Measurements from ENCODE around the gene SPIRE1. TPM values are rescaled to one million over a fixed set of nuclear protein-coding genes. Genes with fewer than 3 reads are reported as not detected.

SPIRE1 gene
- total RNA-seq, 1 experiment from 2014 or later = 16.6 TPM

DNA sequence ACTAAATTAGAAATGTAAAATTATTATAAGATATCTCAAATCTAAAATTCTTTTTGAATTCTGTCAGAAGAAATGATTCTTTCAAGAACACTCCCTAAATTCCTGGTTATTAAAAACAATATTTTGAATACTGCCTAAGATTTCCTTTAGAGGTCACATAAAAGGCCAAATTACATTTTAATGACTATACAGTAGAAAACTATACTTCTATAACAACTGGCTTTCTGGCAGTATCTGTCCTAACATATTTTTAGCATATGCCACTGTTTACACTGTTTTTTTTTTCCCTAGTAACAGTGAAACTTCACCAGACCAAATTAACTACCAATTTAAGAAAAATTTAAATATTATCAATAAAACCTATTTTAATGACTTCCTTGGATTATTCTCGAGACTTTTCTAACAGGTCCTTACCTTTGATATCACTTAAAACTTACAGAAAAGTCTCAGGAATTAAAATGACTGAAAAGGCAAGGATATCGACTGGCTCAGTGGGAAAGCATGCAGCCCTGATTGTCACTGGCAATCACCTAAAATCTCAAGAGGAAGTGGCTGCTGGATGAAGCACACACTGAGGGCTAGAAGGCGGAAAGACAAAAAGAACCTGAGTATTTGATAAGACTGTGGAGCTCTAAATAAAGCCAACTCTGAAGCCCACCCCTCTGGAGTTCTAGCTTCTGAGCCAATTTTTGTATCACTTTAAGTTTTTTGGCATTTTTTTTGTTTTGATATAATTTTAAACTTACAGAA lies 59.6 kb downstream of the SPIRE1 start:
- Mint-ChIP-seq H3K27me3 (ENCODE audit: low read depth) (no peaks in the 10 kb centered on the region), H3K4me3 (no peak overlapping the region), H3K9me3 (no peaks in the 10 kb centered on the region), H3K27ac (no peak overlapping the region; a peak in 1 of 7 replicates), H3K36me3 (ENCODE audit: insufficient read depth in 1 of 3, low read depth in 3 of 3) (no peaks in the 10 kb centered on the region), H3K4me1 (peaks cover 15 to 19% of the 10 kb centered on the region in 2 experiments)
- H4K5ac ChIP-seq (ENCODE audit: insufficient read length, low read depth, low read length) = no peak overlapping the region
- no peak overlapping the region for H2BK20ac ChIP-seq (ENCODE audit: low read depth, low read length, poor library complexity, severe bottlenecking)
- no peaks in the 10 kb centered on the region for H3K9me3 ChIP-seq (ENCODE audit: control insufficient read depth, low read depth, low read length)
- no peaks in the 10 kb centered on the region for H4K20me1 ChIP-seq (ENCODE audit: control insufficient read depth, insufficient read depth, insufficient read length)
- H3T11ph ChIP-seq (ENCODE audit: low read length) = no peak overlapping the region
- H3K4me2 ChIP-seq (ENCODE audit: insufficient read depth, insufficient read length, low read length) = no peak overlapping the region
- H3K23me2 ChIP-seq (ENCODE audit: insufficient read length, low read depth, low read length, poor library complexity, severe bottlenecking) = no peaks in the 10 kb centered on the region
- 100% methylated on average over 1 of the region's 3 CpGs for WGBS (ENCODE audit: extremely low coverage, insufficient read length, low lambda C conversion rate)
- no peak overlapping the region for H3K18ac ChIP-seq (ENCODE audit: insufficient read length, low read depth, low read length)
- H2BK15ac ChIP-seq (ENCODE audit: low read depth, low read length) = no peak overlapping the region
- no peak overlapping the region for H4K91ac ChIP-seq (ENCODE audit: insufficient read length, low read depth, low read length)
- no peak overlapping the region for H3K14ac ChIP-seq (ENCODE audit: insufficient read depth, low read length)
- H2BK5ac ChIP-seq (ENCODE audit: insufficient read length, low read length) = no peak overlapping the region
- no peak overlapping the region for H3K23ac ChIP-seq (ENCODE audit: insufficient read length, low read depth, low read length)
- H3K79me2 ChIP-seq (ENCODE audit: insufficient read depth, low read length) = no peaks in the 10 kb centered on the region
- no peak overlapping the region for H4K8ac ChIP-seq (replicated peaks; ENCODE audit: insufficient read length, low read depth, low read length)
- no peak overlapping the region for H3K4ac ChIP-seq (ENCODE audit: low read depth, low read length)
- H3K9ac ChIP-seq (ENCODE audit: extremely low read depth, insufficient read length, low read length) = no peak overlapping the region
- H3K4me1 ChIP-seq (ENCODE audit: insufficient read depth, low read length) = no peaks in the 10 kb centered on the region; the same call in 1 of the 2 replicates
- no peak overlapping the region for H2AK5ac ChIP-seq (ENCODE audit: insufficient read length, low read length)
- H3K79me1 ChIP-seq (ENCODE audit: insufficient read depth, low read depth, low read length, poor library complexity, severe bottlenecking) = peaks cover 2% of the 10 kb centered on the region
- no peak for DNase-seq
- no peak overlapping the region for H2AFZ ChIP-seq (ENCODE audit: low read length)
- no peak overlapping the region for H2BK120ac ChIP-seq (ENCODE audit: low read depth, low read length, poor library complexity, severe bottlenecking)
- H3K56ac ChIP-seq (ENCODE audit: insufficient read length, low read depth, low read length) = no peak overlapping the region
- H3K27ac ChIP-seq (ENCODE audit: insufficient read length, low read depth, low read length) = no peak overlapping the region
- no peak overlapping the region for H2BK12ac ChIP-seq (ENCODE audit: insufficient read length, low read depth, low read length)
- no peaks in the 10 kb centered on the region for H3K27me3 ChIP-seq (ENCODE audit: insufficient read depth, low read length)
- TF ChIP-seq CTCF (conservative IDR thresholded peaks at IDR 0.05) = no peak

All from H9 (cell line).